Ammon's horn (tissue), 1 donor: Measurements from ENCODE around the gene LRIT1.

Source experiments
- DNase-seq: peaks from one replicate; pipeline ENCODE4 v3.0.0-alpha.2; 2016; ENCODE audit warnings: low spot score

Gene LRIT1

GRCh38 chr10:84193327-84193726 is 48.0 kb downstream of the LRIT1 start:
- no peak for DNase-seq

- no peak for DNase-seq
Observed at GRCh38 chr10:84191106-84191505, 50.2 kb downstream of the LRIT1 start.

GRCh38 chr10:84190621-84191020 is 50.7 kb downstream of the LRIT1 start:
- DNase-seq = no peak

- DNase-seq = no peak
Observed at GRCh38 chr10:84188815-84189214, 52.5 kb downstream of the LRIT1 start.

- no peak for DNase-seq
Observed at GRCh38 chr10:84185526-84186175, 55.7 kb downstream of the LRIT1 start.

GRCh38 chr10:84184517-84184916 is 56.8 kb downstream of the LRIT1 start:
- no peak for DNase-seq

- no peak for DNase-seq
Observed at GRCh38 chr10:84181631-84182030, 59.7 kb downstream of the LRIT1 start.
